Measurements from ENCODE around the gene TAS2R10.

TAS2R10 gene, protein sequence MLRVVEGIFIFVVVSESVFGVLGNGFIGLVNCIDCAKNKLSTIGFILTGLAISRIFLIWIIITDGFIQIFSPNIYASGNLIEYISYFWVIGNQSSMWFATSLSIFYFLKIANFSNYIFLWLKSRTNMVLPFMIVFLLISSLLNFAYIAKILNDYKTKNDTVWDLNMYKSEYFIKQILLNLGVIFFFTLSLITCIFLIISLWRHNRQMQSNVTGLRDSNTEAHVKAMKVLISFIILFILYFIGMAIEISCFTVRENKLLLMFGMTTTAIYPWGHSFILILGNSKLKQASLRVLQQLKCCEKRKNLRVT

GRCh38 chr12:10826258-10826657, at the start of gene TAS2R10:
Gene TAS2R10, minus strand, starts transcription at chr12:10826358. Its CDS starts 89 bp downstream, at chr12:10826269.
- no peak within 1 kb of the TSS for H2AFZ ChIP-seq (ENCODE audit: low read length)
- H3K4me1 ChIP-seq (ENCODE audit: insufficient read depth, low read length, severe bottlenecking) = no peaks in the 10 kb centered on the region
- no peaks in the 10 kb centered on the region for H4K20me1 ChIP-seq (ENCODE audit: insufficient read depth, low read length)
- no peaks in the 10 kb centered on the region for H3K36me3 ChIP-seq (ENCODE audit: insufficient read depth, low read length)
- H3K9me3 ChIP-seq (ENCODE audit: low read length) = no peaks in the 10 kb centered on the region
- H3F3A ChIP-seq (ENCODE audit: insufficient read depth, low read length) = no peaks in the 10 kb centered on the region
- no peak within 1 kb of the TSS for H3K9ac ChIP-seq (ENCODE audit: low read length)
- H3K4me3 ChIP-seq (ENCODE audit: low read depth, low read length, poor library complexity, severe bottlenecking) = no peak within 1 kb of the TSS
- no peak within 1 kb of the TSS for H3K4me2 ChIP-seq (ENCODE audit: low read length)
- no peak for TF ChIP-seq CTCF (IDR thresholded peaks at IDR 0.05; ENCODE audit: low read length)
- no peak for TF ChIP-seq EZH2 (IDR thresholded peaks at IDR 0.05; ENCODE audit: borderline replicate concordance, low read length)
- no peaks in the 10 kb centered on the region for H3K79me2 ChIP-seq (ENCODE audit: insufficient read depth, low read length)
- H3K27ac ChIP-seq (ENCODE audit: low read depth, low read length, poor library complexity, severe bottlenecking) = no peak within 1 kb of the TSS
- H3K9me2 ChIP-seq (ENCODE audit: low read depth, low read length) = no peaks in the 10 kb centered on the region; the same call in 1 of the 2 replicates
- no peaks in the 10 kb centered on the region for H3K27me3 ChIP-seq (ENCODE audit: insufficient read depth, low read length)

GRCh38 chr12:10873378-10873777, 47.2 kb upstream of the TAS2R10 start:
- Histone ChIP-seq H3K27ac (ENCODE audit: low read depth, low read length, poor library complexity, severe bottlenecking) (no peak overlapping the region), H3K4me3 (ENCODE audit: low read depth, low read length, poor library complexity, severe bottlenecking) (no peak overlapping the region), H3K9me2 (ENCODE audit: low read depth, low read length) (no peaks in the 10 kb centered on the region), H3K9ac (ENCODE audit: low read length) (no peak overlapping the region), H3K4me2 (ENCODE audit: low read length) (no peak overlapping the region), H4K20me1 (ENCODE audit: insufficient read depth, low read length) (no peaks in the 10 kb centered on the region), H2AFZ (ENCODE audit: low read length) (no peak overlapping the region), H3K4me1 (ENCODE audit: insufficient read depth, low read length, severe bottlenecking) (no peaks in the 10 kb centered on the region), H3F3A (ENCODE audit: insufficient read depth, low read length) (no peaks in the 10 kb centered on the region), H3K36me3 (ENCODE audit: insufficient read depth, low read length) (peaks cover 5% of the 10 kb centered on the region; the same call in 1 of the 2 replicates), H3K9me3 (ENCODE audit: low read length) (no peaks in the 10 kb centered on the region), H3K79me2 (ENCODE audit: insufficient read depth, low read length) (no peaks in the 10 kb centered on the region), H3K27me3 (ENCODE audit: insufficient read depth, low read length) (no peaks in the 10 kb centered on the region)
- TF ChIP-seq CTCF (IDR thresholded peaks at IDR 0.05; ENCODE audit: low read length) (no peak), EZH2 (IDR thresholded peaks at IDR 0.05; ENCODE audit: borderline replicate concordance, low read length) (no peak)

DNA sequence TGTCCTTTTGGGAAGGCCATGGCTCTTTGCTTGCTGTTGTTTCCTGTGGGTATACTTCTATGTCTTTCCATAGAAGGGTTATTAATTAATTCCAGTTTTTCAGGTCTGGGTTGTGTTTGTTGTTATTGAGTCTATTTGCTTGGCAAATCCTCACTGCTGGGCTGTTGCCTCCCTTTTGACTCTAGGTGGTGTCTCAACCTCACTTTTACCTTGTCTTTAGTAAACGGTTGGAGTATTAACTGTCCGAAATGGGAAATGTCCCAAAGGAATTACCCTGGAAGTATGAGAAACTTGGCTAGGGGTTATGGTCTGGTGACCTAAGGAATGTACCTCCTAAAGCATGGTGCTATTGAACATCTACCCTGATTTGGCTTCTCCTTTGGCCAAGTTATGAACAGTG, 41.2 kb upstream of the TAS2R10 start:
- TF ChIP-seq CTCF (IDR thresholded peaks at IDR 0.05; ENCODE audit: low read length) = no peak; the same call in 1 of the 2 replicates
- no peak for TF ChIP-seq EZH2 (IDR thresholded peaks at IDR 0.05; ENCODE audit: borderline replicate concordance, low read length)
- Histone ChIP-seq H3K9me3 (ENCODE audit: low read length) (no peaks in the 10 kb centered on the region), H3K27ac (ENCODE audit: low read depth, low read length, poor library complexity, severe bottlenecking) (no peak overlapping the region)

More for the DNA sequence above, 41.2 kb upstream of the TAS2R10 start:
- H3K36me3 ChIP-seq (ENCODE audit: insufficient read depth, low read length) = no peaks in the 10 kb centered on the region
- H3K79me2 ChIP-seq (ENCODE audit: insufficient read depth, low read length) = no peaks in the 10 kb centered on the region
- H3K4me2 ChIP-seq (ENCODE audit: low read length) = no peak overlapping the region
- H3K9me2 ChIP-seq (ENCODE audit: low read depth, low read length) = no peaks in the 10 kb centered on the region
- no peaks in the 10 kb centered on the region for H3K27me3 ChIP-seq (ENCODE audit: insufficient read depth, low read length)
- no peaks in the 10 kb centered on the region for H3K4me1 ChIP-seq (ENCODE audit: insufficient read depth, low read length, severe bottlenecking)
- H3F3A ChIP-seq (ENCODE audit: insufficient read depth, low read length) = no peaks in the 10 kb centered on the region
- H2AFZ ChIP-seq (ENCODE audit: low read length) = no peak overlapping the region
- H3K4me3 ChIP-seq (ENCODE audit: low read depth, low read length, poor library complexity, severe bottlenecking) = no peak overlapping the region
- no peaks in the 10 kb centered on the region for H4K20me1 ChIP-seq (ENCODE audit: insufficient read depth, low read length)
- no peak overlapping the region for H3K9ac ChIP-seq (ENCODE audit: low read length)

Data from OCI-LY1 (cell line).